IPS DF 4.7 (cell line): ENCODE results near the gene PJA1.

Source experiments
- DNase-seq: peaks from one replicate; pipeline ENCODE4 v3.0.0-alpha.2; 2013; ENCODE audit warnings: low spot score; ENCODE audit errors: extremely low read depth

Gene PJA1

GRCh38 chrX:69165087-69165651 lies at the start of gene PJA1:
Gene PJA1 (minus strand): TSS chrX:69165453. CDS start chrX:69163073, 2,380 bp downstream.
- no peak for DNase-seq

- DNase-seq = no peak
Measured at GRCh38 chrX:69214463-69214862, 49.2 kb upstream of the PJA1 start.

- DNase-seq = no peak
Measured at GRCh38 chrX:69211701-69212100, 46.4 kb upstream of the PJA1 start.

- DNase-seq = no peak
Measured at GRCh38 chrX:69210581-69210980, 45.3 kb upstream of the PJA1 start.

- DNase-seq = no peak
Measured at GRCh38 chrX:69207216-69207615, 42.0 kb upstream of the PJA1 start.

GRCh38 chrX:69203638-69204037 lies 38.4 kb upstream of the PJA1 start:
- DNase-seq = no peak

GRCh38 chrX:69197690-69198089 lies 32.4 kb upstream of the PJA1 start:
- no peak for DNase-seq

GRCh38 chrX:69196666-69197065 lies 31.4 kb upstream of the PJA1 start:
- no peak for DNase-seq

- no peak for DNase-seq
Measured at GRCh38 chrX:69195810-69196209, 30.6 kb upstream of the PJA1 start.

- no peak for DNase-seq
Measured at GRCh38 chrX:69195192-69195591, 29.9 kb upstream of the PJA1 start.

- DNase-seq = no peak
Measured at GRCh38 chrX:69192603-69193002, 27.4 kb upstream of the PJA1 start.

GRCh38 chrX:69189576-69190371 lies 24.5 kb upstream of the PJA1 start:
- DNase-seq = no peak

GRCh38 chrX:69186651-69187050 lies 21.4 kb upstream of the PJA1 start:
- no peak for DNase-seq

- no peak for DNase-seq
Measured at GRCh38 chrX:69185886-69186285, 20.6 kb upstream of the PJA1 start.

- DNase-seq = no peak
Measured at GRCh38 chrX:69185141-69185540, 19.9 kb upstream of the PJA1 start.

GRCh38 chrX:69182818-69183380 lies 17.6 kb upstream of the PJA1 start:
- no peak for DNase-seq

GRCh38 chrX:69179380-69179911 lies 14.2 kb upstream of the PJA1 start:
- DNase-seq = no peak

- DNase-seq = no peak
Measured at GRCh38 chrX:69178592-69178991, 13.3 kb upstream of the PJA1 start.

- no peak for DNase-seq
Measured at GRCh38 chrX:69177511-69178162, 12.4 kb upstream of the PJA1 start.

- DNase-seq = no peak
Measured at GRCh38 chrX:69176053-69176452, 10.8 kb upstream of the PJA1 start.

GRCh38 chrX:69173906-69174305 lies 8.7 kb upstream of the PJA1 start:
- no peak for DNase-seq

- no peak for DNase-seq
Measured at GRCh38 chrX:69172937-69173336, 7.7 kb upstream of the PJA1 start.
